PFSK-1 (cell line): ENCODE results near the gene CACUL1. TPM values are rescaled to one million over a fixed set of nuclear protein-coding genes. Genes with fewer than 3 reads are reported as not detected.

ENCODE experiments used
- FOXP2 ChIP-seq: optimal IDR thresholded peaks from 2 replicates; pipeline ENCODE3; 2011; ENCODE audit warnings: borderline replicate concordance, control low read depth, inconsistent platforms; ENCODE audit not compliant: insufficient read depth; ENCODE audit errors: extremely low read length, extremely low read depth
- POLR2AphosphoS5 ChIP-seq: IDR thresholded peaks from 2 replicates; pipeline ENCODE4 v1.6.1; 2012; ENCODE audit warnings: low read depth, mild to moderate bottlenecking, control low read depth, low read length, moderate library complexity
- REST ChIP-seq, 2 experiments: IDR thresholded peaks; 2 replicates each; pipeline versions ENCODE4 v1.6.1 to v1.8.0; 2011 to 2012; ENCODE audit warnings: low read depth in 2 of 2, low read length in 2 of 2, control low read depth in 1 of 2, inconsistent platforms in 1 of 2, mild to moderate bottlenecking in 1 of 2, moderate library complexity in 1 of 2; ENCODE audit not compliant: insufficient read depth in 1 of 2
- SIN3A ChIP-seq: IDR thresholded peaks from 2 replicates; pipeline ENCODE4 v1.6.1; 2012; ENCODE audit warnings: mild to moderate bottlenecking, low read length, moderate library complexity, borderline replicate concordance; ENCODE audit not compliant: insufficient read depth
- TAF1 ChIP-seq: IDR thresholded peaks from 2 replicates; pipeline ENCODE4 v1.6.1; 2012; ENCODE audit warnings: low read length, control low read depth, borderline replicate concordance; ENCODE audit not compliant: insufficient read depth
- polyA plus RNA-seq: library from polyadenylated mRNA; unstranded; fragments of >200 nt; gene quantifications from one replicate; pipeline ENCODE4 v1.2.1, GENCODE V29; 2012; ENCODE audit warnings: low read depth, missing spikeins; ENCODE audit not compliant: insufficient read length

The CACUL1 gene
- 11.0 TPM for polyA plus RNA-seq

GRCh38 chr10:118754556-118755423, at the start of gene CACUL1:
Gene CACUL1, minus strand, starts transcription at chr10:118754970. Its CDS starts 208 bp downstream, at chr10:118754762.
- TF ChIP-seq REST (IDR thresholded peaks at IDR 0.05; ENCODE audit: insufficient read depth in 1 of 2, low read depth in 2 of 2, low read length in 2 of 2) (peak; percentile 8 to 29; a peak in 1 of 4 replicates), POLR2AphosphoS5 (peak; percentile 85), FOXP2 (peak; percentile 98), SIN3A (0 out of 2 replicates have a peak, but pooled peaks have one; percentile 49), TAF1 (peak; percentile 82; the same call in 1 of the 2 replicates)

- TF ChIP-seq POLR2AphosphoS5 (no peak), FOXP2 (no peak), TAF1 (no peak), REST (IDR thresholded peaks at IDR 0.05; ENCODE audit: insufficient read depth in 1 of 2, low read depth in 2 of 2, low read length in 2 of 2) (no peak), SIN3A (no peak)
These were observed 49.5 kb upstream of the CACUL1 start for GRCh38 chr10:118804262-118804773.

- TF ChIP-seq SIN3A (no peak), REST (IDR thresholded peaks at IDR 0.05; ENCODE audit: insufficient read depth in 1 of 2, low read depth in 2 of 2, low read length in 2 of 2) (no peak), TAF1 (no peak), POLR2AphosphoS5 (no peak), FOXP2 (no peak)
These were observed 47.5 kb upstream of the CACUL1 start for GRCh38 chr10:118802126-118802793.

- TF ChIP-seq SIN3A (no peak), TAF1 (no peak), REST (IDR thresholded peaks at IDR 0.05; ENCODE audit: insufficient read depth in 1 of 2, low read depth in 2 of 2, low read length in 2 of 2) (no peak), POLR2AphosphoS5 (no peak), FOXP2 (no peak)
These were observed 46.1 kb upstream of the CACUL1 start for GRCh38 chr10:118800920-118801319.
